Endodermal cell (in vitro differentiated cells): ENCODE measurements around the gene SERINC2. TPM values are rescaled to one million over a fixed set of nuclear protein-coding genes. Genes with fewer than 3 reads are reported as not detected.

ENCODE experiments used
- DNase-seq: peaks from one replicate; pipeline ENCODE4 v3.0.0-alpha.2; 2017
- H3K27ac ChIP-seq: 2 replicates; pipeline ENCODE4 v1.5.1; 2013; ENCODE audit warnings: mild to moderate bottlenecking, low read depth, low read length, moderate library complexity
- H3K27me3 ChIP-seq: 2 replicates; pipeline ENCODE4 v1.6.1; 2013; ENCODE audit warnings: mild to moderate bottlenecking, low read length, moderate library complexity; ENCODE audit not compliant: insufficient read depth, control insufficient read depth, poor library complexity, severe bottlenecking
- H3K36me3 ChIP-seq: 2 replicates; pipeline ENCODE4 v1.7.0; 2013; ENCODE audit warnings: mild to moderate bottlenecking, low read length, moderate library complexity; ENCODE audit not compliant: control insufficient read depth, insufficient read depth
- H3K4me1 ChIP-seq: one replicate; pipeline ENCODE4 v1.7.0; 2013; ENCODE audit warnings: low read length; ENCODE audit not compliant: control insufficient read depth, insufficient read depth
- H3K4me3 ChIP-seq: 2 replicates; pipeline ENCODE4 v1.5.1; 2013; ENCODE audit warnings: mild to moderate bottlenecking, low read length, moderate library complexity
- H3K9ac ChIP-seq: 2 replicates; pipeline ENCODE4 v1.6.1; 2013; ENCODE audit warnings: mild to moderate bottlenecking, low read length, moderate library complexity; ENCODE audit not compliant: poor library complexity, severe bottlenecking; ENCODE audit errors: extremely low read depth
- H3K9me3 ChIP-seq: 2 replicates; pipeline ENCODE4 v1.6.1; 2013; ENCODE audit warnings: mild to moderate bottlenecking, low read length, moderate library complexity; ENCODE audit not compliant: control insufficient read depth
- H3K27ac Mint-ChIP-seq: 2 replicates; pipeline ENCODE4 v1.8.0; 2020; ENCODE audit warnings: mixed read lengths
- H3K27me3 Mint-ChIP-seq: 2 replicates; pipeline ENCODE4 v1.8.0; 2021; ENCODE audit warnings: mild to moderate bottlenecking, mixed read lengths; ENCODE audit not compliant: insufficient read depth
- H3K36me3 Mint-ChIP-seq: 2 replicates; pipeline ENCODE4 v1.8.0; 2020; ENCODE audit warnings: low read depth, mixed read lengths
- H3K4me1 Mint-ChIP-seq: 2 replicates; pipeline ENCODE4 v1.8.0; 2020; ENCODE audit warnings: mixed read lengths
- H3K4me3 Mint-ChIP-seq: 2 replicates; pipeline ENCODE4 v1.8.0; 2020; ENCODE audit warnings: mild to moderate bottlenecking, moderate library complexity, mixed read lengths
- H3K9me3 Mint-ChIP-seq: 2 replicates; pipeline ENCODE4 v1.8.0; 2020; ENCODE audit warnings: mild to moderate bottlenecking, mixed read lengths
- WGBS, 2 experiments: methylation state at CpG; one replicate each; pipeline versions ENCODE4 v1.1.5 to v1.1.7; 2013; ENCODE audit warnings: missing lambda C conversion rate in 2 of 2, mixed read lengths in 1 of 2; ENCODE audit not compliant: insufficient coverage in 1 of 2, insufficient read length in 1 of 2; 5-methylcytosine and 5-hydroxymethylcytosine counted together
- total RNA-seq, 2 donors: library from RNA; stranded (reverse); fragmentation: NEBNext Ultra II Directional in 1 of 2; extraction: Animal tissue kit (Norgen Biotek cat#: 25700) in 1 of 2; gene quantifications; 2 replicates in 1 of 2; 3 replicates in 1 of 2; pipeline ENCODE4 v1.2.1, GENCODE V29; 2021
- TF ChIP-seq, protein P1 (sequence below): fragments of 200-600 bp; sonication (generic); conservative IDR thresholded peaks from 2 replicates; pipeline ENCODE4 v1.5.0; 2021; ENCODE audit warnings: antibody characterized with exemption, mild to moderate bottlenecking

SERINC2 gene
- total RNA-seq, 2 donors from 2014 or later: 25.9 to 35.1 TPM

DNA sequence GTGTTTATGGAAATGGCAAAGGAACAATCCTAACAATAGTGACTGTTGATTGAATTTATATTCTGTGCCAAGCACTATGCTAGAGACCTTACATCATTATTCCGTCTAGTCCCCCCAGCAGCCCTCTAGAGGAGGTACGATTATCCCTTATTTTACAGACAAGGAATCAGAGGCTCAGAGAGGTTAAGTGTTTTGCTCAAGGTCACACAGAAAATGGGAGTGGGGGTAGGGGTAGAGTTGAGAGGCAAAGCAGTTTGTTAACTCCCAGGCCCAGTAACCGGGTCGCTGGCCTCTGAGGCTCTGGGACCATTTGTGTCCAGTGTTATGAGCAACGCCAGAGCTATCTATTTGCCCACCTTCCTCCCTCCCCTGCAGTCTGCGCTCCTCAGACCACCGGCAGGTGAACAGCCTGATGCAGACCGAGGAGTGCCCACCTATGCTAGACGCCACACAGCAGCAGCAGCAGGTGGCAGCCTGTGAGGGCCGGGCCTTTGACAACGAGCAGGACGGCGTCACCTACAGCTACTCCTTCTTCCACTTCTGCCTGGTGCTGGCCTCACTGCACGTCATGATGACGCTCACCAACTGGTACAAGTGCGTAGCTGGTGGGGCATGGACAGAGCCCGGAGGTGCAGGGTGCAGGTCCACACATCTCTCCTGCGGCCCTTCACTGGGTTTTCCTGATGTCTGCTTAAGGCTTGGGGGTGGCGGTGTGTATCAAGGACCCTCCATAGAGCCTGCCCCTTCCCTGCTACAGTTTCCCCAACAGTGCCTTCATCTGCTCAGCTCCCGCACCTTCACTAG is 19.8 kb downstream of the SERINC2 start:
- Mint-ChIP-seq H3K36me3 (peaks cover 23% of the 10 kb centered on the region), H3K9me3 (no peaks in the 10 kb centered on the region), H3K27ac (no peak overlapping the region), H3K27me3 (no peaks in the 10 kb centered on the region), H3K4me1 (no peaks in the 10 kb centered on the region), H3K4me3 (no peak overlapping the region)
- H3K4me1 ChIP-seq: no peaks in the 10 kb centered on the region
- TF ChIP-seq, protein P1, sequence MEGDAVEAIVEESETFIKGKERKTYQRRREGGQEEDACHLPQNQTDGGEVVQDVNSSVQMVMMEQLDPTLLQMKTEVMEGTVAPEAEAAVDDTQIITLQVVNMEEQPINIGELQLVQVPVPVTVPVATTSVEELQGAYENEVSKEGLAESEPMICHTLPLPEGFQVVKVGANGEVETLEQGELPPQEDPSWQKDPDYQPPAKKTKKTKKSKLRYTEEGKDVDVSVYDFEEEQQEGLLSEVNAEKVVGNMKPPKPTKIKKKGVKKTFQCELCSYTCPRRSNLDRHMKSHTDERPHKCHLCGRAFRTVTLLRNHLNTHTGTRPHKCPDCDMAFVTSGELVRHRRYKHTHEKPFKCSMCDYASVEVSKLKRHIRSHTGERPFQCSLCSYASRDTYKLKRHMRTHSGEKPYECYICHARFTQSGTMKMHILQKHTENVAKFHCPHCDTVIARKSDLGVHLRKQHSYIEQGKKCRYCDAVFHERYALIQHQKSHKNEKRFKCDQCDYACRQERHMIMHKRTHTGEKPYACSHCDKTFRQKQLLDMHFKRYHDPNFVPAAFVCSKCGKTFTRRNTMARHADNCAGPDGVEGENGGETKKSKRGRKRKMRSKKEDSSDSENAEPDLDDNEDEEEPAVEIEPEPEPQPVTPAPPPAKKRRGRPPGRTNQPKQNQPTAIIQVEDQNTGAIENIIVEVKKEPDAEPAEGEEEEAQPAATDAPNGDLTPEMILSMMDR: no peak
- H3K9ac ChIP-seq: no peak overlapping the region
- H3K9me3 ChIP-seq: no peaks in the 10 kb centered on the region
- H3K27ac ChIP-seq: no peak overlapping the region
- peak; percentile 45 for DNase-seq
- H3K36me3 ChIP-seq: peaks cover 4% of the 10 kb centered on the region
- H3K27me3 ChIP-seq: no peaks in the 10 kb centered on the region
- H3K4me3 ChIP-seq: no peak overlapping the region
- 94 to 95% methylated on average over 12 to 20 of the region's 20 CpGs for WGBS, 2 experiments

DNA sequence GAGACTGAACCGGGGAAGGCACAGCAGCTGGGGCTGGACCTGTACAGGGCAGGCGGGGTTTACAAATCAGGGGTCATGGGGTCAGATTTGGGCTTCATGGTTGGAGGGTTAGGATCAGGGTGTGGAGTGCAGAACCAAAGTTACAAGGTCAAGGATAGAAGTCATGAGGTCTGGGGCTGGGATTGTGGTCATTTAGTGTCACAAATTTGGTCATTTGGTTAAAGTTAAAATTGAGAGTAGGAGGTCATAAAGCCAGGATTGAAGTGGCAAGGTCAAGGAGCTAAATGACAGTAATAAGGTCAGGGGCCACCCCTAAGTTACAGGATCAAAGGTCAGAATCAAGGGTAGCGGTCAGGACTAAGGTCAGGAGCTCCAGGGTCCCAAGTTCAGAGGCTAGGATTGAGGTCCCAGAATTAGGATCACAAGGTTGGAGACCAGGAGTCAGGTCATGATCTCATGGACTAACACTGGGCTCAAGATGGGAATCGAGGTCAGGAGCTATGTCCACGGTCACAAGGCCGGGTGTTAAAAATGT is 20.4 kb downstream of the SERINC2 start:
- H3K9me3 Mint-ChIP-seq: no peaks in the 10 kb centered on the region
- Histone ChIP-seq H3K4me1 (no peaks in the 10 kb centered on the region), H3K9ac (no peak overlapping the region), H3K27ac (peak overlapping the region; percentile 32), H3K27me3 (no peaks in the 10 kb centered on the region), H3K4me3 (no peak overlapping the region), H3K36me3 (peaks cover 4% of the 10 kb centered on the region), H3K9me3 (no peaks in the 10 kb centered on the region)
- WGBS, 2 experiments: 93 to 100% methylated on average over 4 to 6 of the region's 6 CpGs
- H3K4me1 Mint-ChIP-seq: no peaks in the 10 kb centered on the region
- peaks cover 19% of the 10 kb centered on the region for H3K36me3 Mint-ChIP-seq
- DNase-seq: no peak
- no peaks in the 10 kb centered on the region for H3K27me3 Mint-ChIP-seq
- TF ChIP-seq, protein P1: no peak
- H3K27ac Mint-ChIP-seq: no peak overlapping the region
- no peak overlapping the region for H3K4me3 Mint-ChIP-seq

DNA sequence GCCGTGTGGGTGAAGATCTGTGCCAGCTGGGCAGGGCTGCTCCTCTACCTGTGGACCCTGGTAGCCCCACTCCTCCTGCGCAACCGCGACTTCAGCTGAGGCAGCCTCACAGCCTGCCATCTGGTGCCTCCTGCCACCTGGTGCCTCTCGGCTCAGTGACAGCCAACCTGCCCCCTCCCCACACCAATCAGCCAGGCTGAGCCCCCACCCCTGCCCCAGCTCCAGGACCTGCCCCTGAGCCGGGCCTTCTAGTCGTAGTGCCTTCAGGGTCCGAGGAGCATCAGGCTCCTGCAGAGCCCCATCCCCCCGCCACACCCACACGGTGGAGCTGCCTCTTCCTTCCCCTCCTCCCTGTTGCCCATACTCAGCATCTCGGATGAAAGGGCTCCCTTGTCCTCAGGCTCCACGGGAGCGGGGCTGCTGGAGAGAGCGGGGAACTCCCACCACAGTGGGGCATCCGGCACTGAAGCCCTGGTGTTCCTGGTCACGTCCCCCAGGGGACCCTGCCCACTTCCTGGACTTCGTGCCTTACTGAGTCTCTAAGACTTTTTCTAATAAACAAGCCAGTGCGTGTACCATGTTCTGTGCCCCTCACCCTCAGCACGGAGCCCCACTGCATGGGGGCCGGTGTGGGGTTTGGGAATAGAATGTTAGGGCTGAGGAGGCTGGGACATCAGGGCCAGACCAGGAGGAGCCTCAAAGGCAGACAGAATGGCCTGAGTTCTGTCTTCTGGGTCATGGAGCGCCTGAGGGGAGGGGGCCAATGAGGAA is 21.3 kb downstream of the SERINC2 start:
- Mint-ChIP-seq H3K27ac (no peak overlapping the region), H3K27me3 (no peaks in the 10 kb centered on the region), H3K4me3 (no peak overlapping the region), H3K36me3 (peaks cover 15% of the 10 kb centered on the region), H3K9me3 (no peaks in the 10 kb centered on the region), H3K4me1 (no peaks in the 10 kb centered on the region)
- TF ChIP-seq, protein P1: no peak
- peak overlapping the region; percentile 24 for H3K27ac ChIP-seq
- H3K9me3 ChIP-seq: no peaks in the 10 kb centered on the region
- no peaks in the 10 kb centered on the region for H3K4me1 ChIP-seq
- 70 to 83% methylated on average over 16 to 21 of the region's 21 CpGs for WGBS, 2 experiments
- peaks cover 4% of the 10 kb centered on the region for H3K36me3 ChIP-seq
- no peak overlapping the region for H3K4me3 ChIP-seq
- no peaks in the 10 kb centered on the region for H3K27me3 ChIP-seq
- H3K9ac ChIP-seq: no peak overlapping the region
- DNase-seq: peak; percentile 51
